LNCaP clone FGC (cell line): ENCODE results near the gene DNAJC11.

Experiments
- DNase-seq: peaks from one replicate; pipeline ENCODE4 v3.0.0-alpha.2; 2011; ENCODE audit warnings: low read depth
- H3K4me3 ChIP-seq: 2 replicates; pipeline ENCODE4 v1.5.1; 2011; ENCODE audit warnings: mild to moderate bottlenecking, low read depth, low read length, control low read depth
- CTCF ChIP-seq: IDR thresholded peaks from 2 replicates; pipeline ENCODE4 v1.5.1; 2012; ENCODE audit warnings: mild to moderate bottlenecking; ENCODE audit not compliant: control insufficient read depth, insufficient read depth; ENCODE audit errors: extremely low read depth

Gene DNAJC11

GRCh38 chr1:6588128-6588892 is 113.3 kb downstream of the DNAJC11 start:
- DNase-seq, result no peak
- no peak for TF ChIP-seq CTCF
- H3K4me3 ChIP-seq, result no peak overlapping the region

GRCh38 chr1:6587261-6588005 is 114.2 kb downstream of the DNAJC11 start:
- DNase-seq, result no peak
- TF ChIP-seq CTCF, result no peak
- H3K4me3 ChIP-seq, result no peak overlapping the region

- no peak overlapping the region for H3K4me3 ChIP-seq
- no peak for DNase-seq
- no peak for TF ChIP-seq CTCF
These were observed 115.2 kb downstream of the DNAJC11 start for GRCh38 chr1:6586404-6586816.

- H3K4me3 ChIP-seq, result no peak overlapping the region
- no peak for DNase-seq
- no peak for TF ChIP-seq CTCF
These were observed 115.8 kb downstream of the DNAJC11 start for GRCh38 chr1:6585841-6586240.

GRCh38 chr1:6585081-6585722 is 116.4 kb downstream of the DNAJC11 start:
- TF ChIP-seq CTCF, result no peak
- no peak for DNase-seq
- no peak overlapping the region for H3K4me3 ChIP-seq
